Keratinocyte (primary cell): ENCODE data around the gene VPS35L. TPM values are rescaled to one million over a fixed set of nuclear protein-coding genes. Genes with fewer than 3 reads are reported as not detected.

Experiments
- DNase-seq: peaks from one replicate; pipeline ENCODE4 v3.0.0-alpha.2; 2011; ENCODE audit warnings: low read depth, missing footprints, low spot score
- FAIRE-seq: peaks from 2 replicates; lab custom pipeline; 2011; peaks lifted over from hg19 to GRCh38; lab: Jason Lieb, UNC
- H2AFZ ChIP-seq: 2 replicates; pipeline ENCODE4 v1.6.0; 2012; ENCODE audit warnings: low read length, control low read depth, inconsistent platforms; ENCODE audit not compliant: control insufficient read depth
- H3K27ac ChIP-seq: 2 replicates; pipeline ENCODE4 v1.5.1; 2011; ENCODE audit warnings: low read length; ENCODE audit not compliant: control insufficient read depth, insufficient read depth
- H3K27me3 ChIP-seq: 3 replicates; pipeline ENCODE4 v1.6.0; 2011; ENCODE audit warnings: low read length; ENCODE audit not compliant: control insufficient read depth, insufficient read depth; ENCODE audit errors: extremely low read depth
- H3K36me3 ChIP-seq, 2 experiments: 2 replicates in 1 of 2; 3 replicates in 1 of 2; pipeline ENCODE4 v1.5.1; 2011; ENCODE audit warnings: low read length in 2 of 2, mild to moderate bottlenecking in 1 of 2; ENCODE audit not compliant: control insufficient read depth in 2 of 2, insufficient read depth in 2 of 2; ENCODE audit errors: extremely low read depth in 1 of 2
- H3K4me1 ChIP-seq: 3 replicates; pipeline ENCODE4 v1.5.1; 2011; ENCODE audit warnings: low read length; ENCODE audit not compliant: control insufficient read depth, insufficient read depth; ENCODE audit errors: extremely low read depth
- H3K4me2 ChIP-seq: 3 replicates; pipeline ENCODE4 v1.6.0; 2011; ENCODE audit warnings: low read depth, low read length; ENCODE audit not compliant: control insufficient read depth, insufficient read depth; ENCODE audit errors: extremely low read depth
- H3K4me3 ChIP-seq, 3 experiments: fragments of 200-600 bp in 1 of 3; sonication (generic) in 1 of 3; 2 replicates in 2 of 3; 3 replicates in 1 of 3; pipeline ENCODE4 v1.5.1; 2011 to 2016; ENCODE audit warnings: low read length in 3 of 3, mild to moderate bottlenecking in 3 of 3, control low read depth in 2 of 3, inconsistent platforms in 1 of 3, low read depth in 1 of 3, mixed read lengths in 1 of 3, mixed run types in 1 of 3, moderate library complexity in 1 of 3; ENCODE audit not compliant: control insufficient read depth in 2 of 3, insufficient read depth in 2 of 3; ENCODE audit errors: extremely low read depth in 1 of 3
- H3K79me2 ChIP-seq: 2 replicates; pipeline ENCODE4 v1.6.0; 2012; ENCODE audit warnings: low read length; ENCODE audit not compliant: control insufficient read depth, insufficient read depth
- H3K9ac ChIP-seq: 3 replicates; pipeline ENCODE4 v1.6.0; 2011; ENCODE audit warnings: low read length; ENCODE audit not compliant: control insufficient read depth, insufficient read depth; ENCODE audit errors: extremely low read depth
- H3K9me1 ChIP-seq: 3 replicates; pipeline ENCODE4 v1.6.0; 2011; ENCODE audit warnings: low read length; ENCODE audit not compliant: control insufficient read depth, insufficient read depth; ENCODE audit errors: extremely low read depth
- H3K9me3 ChIP-seq: 2 replicates; pipeline ENCODE4 v1.5.1; 2012; ENCODE audit warnings: low read depth, low read length; ENCODE audit not compliant: control insufficient read depth
- H4K20me1 ChIP-seq: 3 replicates; pipeline ENCODE4 v1.6.0; 2011; ENCODE audit warnings: low read length; ENCODE audit not compliant: control insufficient read depth, insufficient read depth; ENCODE audit errors: extremely low read depth
- EZH2 ChIP-seq: IDR thresholded peaks from one replicate; pipeline ENCODE4 v1.6.1; 2012; ENCODE audit warnings: inconsistent platforms, mild to moderate bottlenecking, low read length, moderate library complexity
- dilution Hi-C: fragments of 300-500 bp; cut with MboI; formaldehyde crosslinking; loops from one replicate; pipeline ENCODE4 v1.7.0; 2020; ENCODE audit warnings: low sequenced_read_pairs; ENCODE audit not compliant: extremely low pct_ligation_motif_present
- polyA plus RNA-seq, 5 experiments: library from polyadenylated mRNA; depleted of rRNA in 3 of 5; stranded (reverse) in 3 of 5; stranded (forward) in 1 of 5; unstranded in 1 of 5; fragments of >200 nt; gene quantifications; 1 replicate in 1 of 5; 2 replicates in 3 of 5; 3 replicates in 1 of 5; pipeline versions ENCODE4 v1.2.1 to v1.2.3, GENCODE V29; 2011 to 2012; ENCODE audit warnings: missing spikeins in 2 of 5, low read depth in 1 of 5, low replicate concordance in 1 of 5
- TF ChIP-seq, protein P1 (sequence below), 3 experiments: IDR thresholded peaks in 1 of 3; conservative IDR thresholded peaks in 1 of 3; optimal IDR thresholded peaks in 1 of 3; 2 replicates in 2 of 3; 3 replicates in 1 of 3; pipeline versions ENCODE3 to v1.5.1; 2011; ENCODE audit warnings: low read length in 3 of 3, mild to moderate bottlenecking in 3 of 3, moderate library complexity in 2 of 3, control low read depth in 1 of 3, inconsistent platforms in 1 of 3; ENCODE audit not compliant: insufficient read depth in 2 of 3; ENCODE audit errors: extremely low read depth in 1 of 3

VPS35L gene
- polyA plus RNA-seq, 1 donor (not counting 4 experiments of a cell fraction or from before 2014, with no cell fraction given): 22.1 TPM

DNA sequence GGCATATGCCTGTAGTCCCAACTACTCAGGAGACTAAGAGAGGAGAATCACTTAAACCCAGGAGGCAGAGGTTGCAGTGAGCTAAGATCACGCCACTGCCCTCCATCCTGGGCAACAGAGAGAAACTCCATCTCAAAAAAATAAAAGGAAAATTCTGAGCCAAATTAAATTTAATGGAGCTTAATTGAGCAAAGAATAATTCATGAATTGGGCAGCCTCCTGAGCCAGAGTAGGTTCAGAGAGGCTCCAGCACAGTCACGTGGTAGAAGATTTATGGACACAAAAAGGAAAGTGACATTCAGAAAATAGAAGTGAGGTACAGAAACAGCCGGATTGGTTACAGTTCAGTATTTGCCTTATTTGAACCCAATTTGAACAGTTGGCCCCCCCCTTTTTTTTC lies 10.9 kb downstream of the VPS35L start:
- TF ChIP-seq, protein P1, sequence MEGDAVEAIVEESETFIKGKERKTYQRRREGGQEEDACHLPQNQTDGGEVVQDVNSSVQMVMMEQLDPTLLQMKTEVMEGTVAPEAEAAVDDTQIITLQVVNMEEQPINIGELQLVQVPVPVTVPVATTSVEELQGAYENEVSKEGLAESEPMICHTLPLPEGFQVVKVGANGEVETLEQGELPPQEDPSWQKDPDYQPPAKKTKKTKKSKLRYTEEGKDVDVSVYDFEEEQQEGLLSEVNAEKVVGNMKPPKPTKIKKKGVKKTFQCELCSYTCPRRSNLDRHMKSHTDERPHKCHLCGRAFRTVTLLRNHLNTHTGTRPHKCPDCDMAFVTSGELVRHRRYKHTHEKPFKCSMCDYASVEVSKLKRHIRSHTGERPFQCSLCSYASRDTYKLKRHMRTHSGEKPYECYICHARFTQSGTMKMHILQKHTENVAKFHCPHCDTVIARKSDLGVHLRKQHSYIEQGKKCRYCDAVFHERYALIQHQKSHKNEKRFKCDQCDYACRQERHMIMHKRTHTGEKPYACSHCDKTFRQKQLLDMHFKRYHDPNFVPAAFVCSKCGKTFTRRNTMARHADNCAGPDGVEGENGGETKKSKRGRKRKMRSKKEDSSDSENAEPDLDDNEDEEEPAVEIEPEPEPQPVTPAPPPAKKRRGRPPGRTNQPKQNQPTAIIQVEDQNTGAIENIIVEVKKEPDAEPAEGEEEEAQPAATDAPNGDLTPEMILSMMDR (optimal IDR thresholded peaks at IDR 0.05 in 1 of 3, IDR thresholded peaks at IDR 0.05 in 1 of 3, conservative IDR thresholded peaks at IDR 0.05 in 1 of 3; ENCODE audit: extremely low read depth in 1 of 3, insufficient read depth in 2 of 3, low read length in 3 of 3): no peak
- TF ChIP-seq EZH2: no peak
- Histone ChIP-seq H2AFZ (no peak overlapping the region), H3K9me3 (no peaks in the 10 kb centered on the region), H3K4me1 (no peaks in the 10 kb centered on the region), H3K27me3 (no peaks in the 10 kb centered on the region), H3K9me1 (no peaks in the 10 kb centered on the region), H3K27ac (no peak overlapping the region), H3K4me3 (no peak overlapping the region), H3K9ac (no peak overlapping the region), H3K36me3 (peaks cover 0 to 8% of the 10 kb centered on the region in 2 experiments), H3K4me2 (no peak overlapping the region), H4K20me1 (no peaks in the 10 kb centered on the region), H3K79me2 (no peaks in the 10 kb centered on the region)
- dilution Hi-C loops: no loop called here
- no peak for DNase-seq
- no peak for FAIRE-seq

GRCh38 chr16:19567560-19567959 lies 12.1 kb downstream of the VPS35L start:
- no peak for FAIRE-seq
- H3K9me1 ChIP-seq: no peaks in the 10 kb centered on the region

More at GRCh38 chr16:19567560-19567959, 12.1 kb downstream of the VPS35L start:
- Histone ChIP-seq H3K9ac (no peak overlapping the region), H3K4me1 (no peaks in the 10 kb centered on the region), H3K36me3 (peaks cover 0 to 11% of the 10 kb centered on the region in 2 experiments), H3K27ac (no peak overlapping the region), H2AFZ (no peak overlapping the region), H3K9me3 (no peaks in the 10 kb centered on the region), H4K20me1 (no peaks in the 10 kb centered on the region), H3K4me3 (no peak overlapping the region), H3K79me2 (no peaks in the 10 kb centered on the region), H3K4me2 (no peak overlapping the region), H3K27me3 (no peaks in the 10 kb centered on the region)
- dilution Hi-C loops: no loop called here
- no peak for DNase-seq
- no peak for TF ChIP-seq EZH2
- TF ChIP-seq, protein P1 (optimal IDR thresholded peaks at IDR 0.05 in 1 of 3, IDR thresholded peaks at IDR 0.05 in 1 of 3, conservative IDR thresholded peaks at IDR 0.05 in 1 of 3; ENCODE audit: extremely low read depth in 1 of 3, insufficient read depth in 2 of 3, low read length in 3 of 3): no peak
